Motor neuron (in vitro differentiated cells): ENCODE results near the gene CELSR3. TPM values are rescaled to one million over a fixed set of nuclear protein-coding genes. Genes with fewer than 3 reads are reported as not detected.
A peak's percentile ranks its signal among the peaks of the same experiment; 100 is the strongest.

ENCODE experiments used
- ATAC-seq, 8 experiments: fragments of 200-7000 bp; cut with Tn5 transposase; replicated peaks in 6 of 8; 2 replicates each; pipeline ENCODE4 v1.8.0; 2021; ENCODE audit warnings: mild to moderate bottlenecking in 8 of 8, moderate library complexity in 8 of 8
- H3K27ac ChIP-seq, 2 donors: fragments of 250-450 bp; sonication (Bioruptor Pico); 2 replicates each; pipeline ENCODE4 v1.9.0; 2021; ENCODE audit warnings: antibody characterized with exemption in 2 of 2, mild to moderate bottlenecking in 2 of 2, moderate library complexity in 1 of 2
- H3K4me1 ChIP-seq, 2 donors: fragments of 250-450 bp; sonication (Bioruptor Pico); replicated peaks in 1 of 2; 2 replicates each; pipeline ENCODE4 v1.6.1; 2021; ENCODE audit warnings: antibody characterized with exemption in 2 of 2, mild to moderate bottlenecking in 2 of 2, moderate library complexity in 1 of 2
- H3K4me3 ChIP-seq, 5 donors: fragments of 250-450 bp; sonication (Bioruptor Pico); 2 replicates each; pipeline ENCODE4 v1.9.0; 2021; ENCODE audit warnings: antibody characterized with exemption in 5 of 5, mild to moderate bottlenecking in 5 of 5, moderate library complexity in 4 of 5
- WGBS, 10 experiments: fragments of 450-650 bp; shearing (Covaris generic); methylation state at CpG; one replicate each; pipeline ENCODE4 v1.0.0; 2022; 5-methylcytosine and 5-hydroxymethylcytosine counted together
- in situ Hi-C, 9 experiments: fragments of 400-800 bp; cut with MboI; loops; one replicate each; pipeline ENCODE4 v1.15.0; 2021; ENCODE audit warnings: low sequenced_read_pairs in 9 of 9, low pct_unique_long_range_greater_than_20kb in 2 of 9; ENCODE audit not compliant: unreplicated experiment in 9 of 9
- total RNA-seq, 8 experiments: library from RNA; unstranded; fragments of 300-600 nt; gene quantifications; 2 replicates each; pipeline versions ENCODE4 v1.2.3 to v1.2.4, GENCODE V29; 2022

The CELSR3 gene
- total RNA-seq, 8 experiments from 2014 or later = 0.97 to 53.4 (median 23.0) TPM

GRCh38 chr3:48597408-48597800, 65.3 kb downstream of the CELSR3 start:
- ATAC-seq = no peak
- peaks cover 14% of the 10 kb centered on the region in 2 donors for H3K4me1 ChIP-seq
- in situ Hi-C loops = no loop called here
- H3K27ac ChIP-seq = no peak overlapping the region
- no peak overlapping the region for H3K4me3 ChIP-seq
- 55 to 100% (median 96%) methylated on average over 1 to 6 of the region's 6 CpGs; no CpG with 5 or more reads in 3 of the 10 experiments for WGBS, 10 experiments

DNA sequence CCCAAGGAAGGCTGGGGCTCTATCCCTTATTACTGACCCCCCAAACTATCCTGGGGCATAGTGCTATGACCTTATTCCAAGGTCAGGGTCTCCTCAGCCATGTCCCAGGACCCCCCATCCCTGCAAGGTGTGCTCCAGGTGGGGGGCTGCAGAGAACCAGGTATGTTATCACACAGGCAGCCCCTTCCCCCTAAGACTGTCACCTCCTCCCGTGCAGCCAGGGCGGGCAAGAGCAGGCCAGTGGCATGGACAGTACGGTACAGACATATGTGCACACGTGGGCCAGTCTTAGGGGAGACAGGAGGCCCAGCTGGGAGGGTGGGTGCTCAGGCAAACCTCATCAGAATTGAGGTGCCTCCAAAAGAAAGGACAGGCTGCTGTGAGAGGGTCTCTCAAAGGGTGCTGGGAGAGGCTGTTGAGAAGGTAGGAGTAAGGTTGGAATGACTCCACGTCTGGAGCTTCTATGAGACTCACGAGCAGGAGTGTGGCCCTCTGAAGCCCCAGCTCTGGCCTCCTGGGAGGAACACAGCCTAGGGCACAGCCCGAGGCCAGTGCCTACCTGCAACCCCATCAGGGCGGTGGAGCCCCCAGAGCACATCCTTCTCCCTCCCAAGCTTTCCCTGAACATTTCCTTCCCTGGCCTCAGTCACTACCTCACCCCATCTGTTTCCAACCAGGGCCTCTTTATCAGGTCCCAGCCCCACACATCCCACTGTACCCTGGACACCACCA, 65.8 kb downstream of the CELSR3 start:
- H3K4me1 ChIP-seq = peaks cover 14% of the 10 kb centered on the region in 2 donors
- in situ Hi-C loops = no loop called here
- no peak for ATAC-seq
- H3K4me3 ChIP-seq = no peak overlapping the region
- H3K27ac ChIP-seq = no peak overlapping the region
- 80 to 100% (median 100%) methylated on average over 1 to 4 of the region's 8 CpGs; no CpG with 5 or more reads in 4 of the 10 experiments for WGBS, 10 experiments

DNA sequence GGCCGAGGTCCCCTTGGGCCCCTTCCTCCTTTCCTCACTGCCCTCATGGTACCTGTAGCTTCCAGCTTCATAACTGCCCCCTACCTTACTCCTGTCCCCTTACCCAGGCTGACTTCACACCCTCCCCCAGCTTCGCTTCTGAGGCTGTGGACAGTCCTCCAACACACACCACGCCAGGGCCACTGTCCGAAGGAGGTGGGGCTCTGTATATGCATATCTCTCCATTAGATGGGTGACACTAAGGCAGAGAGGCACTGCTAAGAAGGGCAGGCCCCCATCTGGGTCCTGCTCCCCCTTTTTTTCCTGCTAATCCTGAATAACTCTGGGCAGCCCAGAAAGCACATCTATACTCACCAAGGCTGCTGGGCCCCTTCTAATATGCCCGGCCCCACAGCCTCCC, 66.5 kb downstream of the CELSR3 start:
- Histone ChIP-seq H3K27ac (peak overlapping the region in 1 of 2 donors; percentile 49), H3K4me1 (peaks cover 14% of the 10 kb centered on the region in 2 donors), H3K4me3 (no peak overlapping the region)
- in situ Hi-C loops = no loop called here
- 20 to 100% (median 57%) methylated on average over 1 of the region's 5 CpGs; no CpG with 5 or more reads in 6 of the 10 experiments for WGBS, 10 experiments
- ATAC-seq = peak in 5 of 8 experiments; percentile 4 to 11 (median 7)

GRCh38 chr3:48595526-48596121, 67.1 kb downstream of the CELSR3 start:
- H3K4me3 ChIP-seq = no peak overlapping the region
- ATAC-seq = peak; percentile 29 to 56 (median 49)
- WGBS, 10 experiments = 7% methylated on average over 5 of the region's 10 CpGs; no CpG with 5 or more reads in 9 of the 10 experiments
- peak overlapping the region in 1 of 2 donors; percentile 49 for H3K27ac ChIP-seq
- in situ Hi-C loops = no loop called here
- peaks cover 14% of the 10 kb centered on the region in 2 donors for H3K4me1 ChIP-seq

GRCh38 chr3:48595075-48595525, 67.6 kb downstream of the CELSR3 start, which contains the start of gene COL7A1:
TSS of gene COL7A1 (minus strand) at chr3:48595329. CDS start at chr3:48595159, 170 bp downstream.
- in situ Hi-C loops = no loop called here
- WGBS, 10 experiments = no CpG with 5 or more reads among the region's 35 CpGs
- Histone ChIP-seq H3K4me1 (peaks cover 14% of the 10 kb centered on the region in 2 donors), H3K27ac (peak within 1 kb of the TSS in 1 of 2 donors; percentile 49), H3K4me3 (no peak within 1 kb of the TSS)
- ATAC-seq = peak in 4 of 8 experiments; percentile 2 to 9 (median 6)

- in situ Hi-C loops = no loop called here
- peak in 1 of 8 experiments; percentile 1 for ATAC-seq
- no peak overlapping the region for H3K4me3 ChIP-seq
- H3K27ac ChIP-seq = no peak overlapping the region
- 40 to 76% methylated on average over 1 to 5 of the region's 39 CpGs; no CpG with 5 or more reads in 8 of the 10 experiments for WGBS, 10 experiments
- peaks cover 14% of the 10 kb centered on the region in 2 donors for H3K4me1 ChIP-seq
These were observed 68.2 kb downstream of the CELSR3 start for GRCh38 chr3:48594417-48595049.

GRCh38 chr3:48593337-48593736, 69.3 kb downstream of the CELSR3 start:
- 80 to 100% (median 100%) methylated on average over 1 to 3 of the region's 9 CpGs; no CpG with 5 or more reads in 6 of the 10 experiments for WGBS, 10 experiments
- no peak for ATAC-seq
- in situ Hi-C loops = no loop called here
- Histone ChIP-seq H3K27ac (no peak overlapping the region), H3K4me3 (no peak overlapping the region), H3K4me1 (peaks cover 14% of the 10 kb centered on the region in 2 donors)

- ATAC-seq = no peak
- WGBS, 10 experiments = 90 to 100% (median 95%) methylated on average over 1 to 7 of the region's 21 CpGs; no CpG with 5 or more reads in 6 of the 10 experiments
- peaks cover 14% of the 10 kb centered on the region in 2 donors for H3K4me1 ChIP-seq
- H3K4me3 ChIP-seq = no peak overlapping the region
- in situ Hi-C loops = no loop called here
- H3K27ac ChIP-seq = no peak overlapping the region
These were observed 70.1 kb downstream of the CELSR3 start for GRCh38 chr3:48592519-48593087.

GRCh38 chr3:48591886-48592518, 70.7 kb downstream of the CELSR3 start:
- no peak overlapping the region for H3K4me3 ChIP-seq
- H3K27ac ChIP-seq = no peak overlapping the region
- H3K4me1 ChIP-seq = peaks cover 14% of the 10 kb centered on the region in 2 donors
- ATAC-seq = no peak
- 80 to 94% (median 83%) methylated on average over 1 to 6 of the region's 22 CpGs; no CpG with 5 or more reads in 4 of the 10 experiments for WGBS, 10 experiments
- in situ Hi-C loops = no loop called here

- H3K4me1 ChIP-seq = peaks cover 12 to 14% of the 10 kb centered on the region in 2 donors
- H3K27ac ChIP-seq = no peak overlapping the region
- ATAC-seq = no peak
- in situ Hi-C loops = no loop called here
- no peak overlapping the region for H3K4me3 ChIP-seq
- 78 to 80% (median 80%) methylated on average over 1 to 5 of the region's 14 CpGs; no CpG with 5 or more reads in 7 of the 10 experiments for WGBS, 10 experiments
These were observed 71.2 kb downstream of the CELSR3 start for GRCh38 chr3:48591436-48591835.

DNA sequence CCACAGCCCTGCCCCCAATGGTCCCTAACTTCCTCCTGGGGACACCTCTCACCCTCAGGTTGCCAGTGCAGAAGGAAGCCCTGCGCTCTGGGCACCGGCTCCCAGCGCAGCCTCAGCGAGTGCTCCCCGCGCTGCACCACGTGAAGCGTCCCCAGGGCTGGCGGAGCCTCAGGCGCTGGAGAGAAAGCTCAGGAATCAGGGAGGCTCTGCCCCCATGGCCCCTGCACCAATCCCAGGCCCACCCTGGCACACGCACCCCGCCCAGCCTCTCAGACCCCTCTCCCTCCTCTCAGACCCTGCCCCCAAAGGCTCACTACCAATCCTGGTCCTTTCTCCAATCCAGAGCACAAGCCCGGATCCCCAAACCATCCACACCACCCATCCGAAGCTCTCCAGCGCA, 74.5 kb downstream of the CELSR3 start:
- Histone ChIP-seq H3K27ac (no peak overlapping the region), H3K4me3 (no peak overlapping the region), H3K4me1 (no peaks in the 10 kb centered on the region)
- WGBS, 10 experiments = 80% methylated on average over 1 of the region's 15 CpGs; no CpG with 5 or more reads in 9 of the 10 experiments
- in situ Hi-C loops = no loop called here
- no peak for ATAC-seq

GRCh38 chr3:48587686-48588085, 75.0 kb downstream of the CELSR3 start:
- in situ Hi-C loops = no loop called here
- Histone ChIP-seq H3K4me1 (no peaks in the 10 kb centered on the region), H3K27ac (no peak overlapping the region), H3K4me3 (no peak overlapping the region)
- peak in 2 of 8 experiments; percentile 5 to 6 for ATAC-seq
- 80 to 100% methylated on average over 1 to 2 of the region's 11 CpGs; no CpG with 5 or more reads in 8 of the 10 experiments for WGBS, 10 experiments
